Kasumi-1 (cell line): ENCODE results near the gene FBXO31.

Experiments
- DNase-seq, 2 experiments: peaks; one replicate each; lab custom pipeline; 2025; lab: John Stamatoyannopoulos, UW

The FBXO31 gene

GRCh38 chr16:87309620-87310525, 73.7 kb downstream of the FBXO31 start:
- DNase-seq, result no peak

DNA sequence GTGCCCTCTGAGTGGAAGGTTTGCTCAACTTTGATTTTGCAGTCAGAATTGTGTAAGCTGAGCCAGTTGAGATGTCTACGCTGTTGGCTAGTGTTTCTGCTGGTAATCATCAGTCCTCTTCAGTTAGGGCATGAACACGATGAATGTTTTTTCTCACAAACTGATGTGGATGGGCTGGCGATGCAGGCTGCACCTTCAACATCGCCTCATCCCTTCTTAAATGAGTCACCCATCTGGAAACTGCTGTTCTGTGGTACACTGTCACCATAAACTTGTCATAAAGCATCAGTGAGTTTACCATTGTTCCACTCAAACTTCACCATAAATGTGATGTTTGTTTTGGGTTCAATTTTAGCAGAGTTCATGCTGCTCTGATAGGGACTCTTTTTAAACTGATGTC, 74.8 kb downstream of the FBXO31 start:
- DNase-seq, result no peak

DNA sequence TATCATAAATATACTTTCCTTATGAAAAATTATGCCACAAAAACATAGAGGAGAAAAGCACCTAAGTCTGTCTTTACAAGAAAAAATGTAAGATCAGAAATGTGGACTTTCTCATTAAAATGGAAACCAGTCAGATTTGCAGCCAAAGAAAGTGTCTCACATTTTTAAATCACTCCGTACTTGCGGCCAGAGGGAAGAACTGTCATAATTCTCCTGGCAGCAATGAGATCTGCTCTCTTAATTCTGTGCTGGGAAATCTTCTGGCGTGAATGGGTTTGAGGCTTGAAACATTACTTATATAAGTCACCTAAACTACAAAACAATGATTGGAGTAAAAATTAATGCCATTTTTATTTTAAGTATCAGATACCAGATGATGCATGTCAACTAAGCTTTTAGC, 77.1 kb downstream of the FBXO31 start:
- DNase-seq, result no peak

GRCh38 chr16:87305505-87306391, 77.8 kb downstream of the FBXO31 start:
- DNase-seq, result no peak

- peak; percentile 76 to 84 for DNase-seq
Observed at GRCh38 chr16:87304951-87305350, 78.6 kb downstream of the FBXO31 start.

GRCh38 chr16:87303962-87304521, 79.5 kb downstream of the FBXO31 start:
- no peak for DNase-seq

- DNase-seq, result peak; percentile 93
Observed at GRCh38 chr16:87303431-87303930, 80.1 kb downstream of the FBXO31 start.

- DNase-seq, result no peak
Observed at GRCh38 chr16:87298857-87299465, 84.6 kb downstream of the FBXO31 start.

GRCh38 chr16:87297918-87298631, 85.5 kb downstream of the FBXO31 start:
- DNase-seq, result peak; percentile 51 to 54

GRCh38 chr16:87297407-87297806, 86.2 kb downstream of the FBXO31 start:
- no peak for DNase-seq

- DNase-seq, result no peak
Observed at GRCh38 chr16:87295661-87296531, 87.7 kb downstream of the FBXO31 start.

DNA sequence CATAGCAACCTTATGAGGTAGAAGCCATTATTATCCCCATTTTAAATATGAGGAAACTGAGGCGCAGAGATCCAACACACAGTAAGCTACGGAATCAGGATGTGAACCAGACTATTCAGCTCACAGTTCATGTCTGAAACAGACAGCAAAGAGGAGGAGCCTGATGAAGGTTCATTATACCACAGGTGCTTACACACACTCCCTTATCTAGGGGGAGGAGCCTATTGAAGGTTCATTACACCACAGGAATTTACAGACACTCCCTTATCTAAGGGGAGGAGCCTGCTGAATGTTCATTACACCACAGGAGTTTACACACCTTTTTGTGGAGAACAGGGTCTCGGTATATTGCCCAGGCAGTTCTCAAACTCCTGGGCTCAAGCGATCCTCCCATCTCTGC, 88.3 kb downstream of the FBXO31 start:
- DNase-seq, result peak in 1 of 2 experiments; percentile 20

DNA sequence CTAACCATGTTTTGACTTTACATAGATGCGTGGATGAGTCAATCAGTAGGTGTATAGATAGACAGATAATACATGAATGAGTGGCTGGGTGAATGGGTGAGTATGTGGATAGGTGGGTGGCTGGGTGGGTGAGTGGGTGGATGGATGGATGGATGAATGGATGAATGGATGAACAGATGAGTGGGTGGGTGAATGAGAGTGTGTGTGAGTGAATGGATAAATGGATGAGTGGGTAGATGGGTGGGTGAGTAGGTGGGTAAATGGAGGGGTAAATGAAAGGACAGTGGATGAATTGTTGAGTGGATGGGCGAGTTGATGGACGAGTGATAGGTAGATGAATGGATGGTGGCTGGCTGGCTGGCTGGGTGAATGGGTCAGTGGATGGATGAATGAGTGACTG, 89.6 kb downstream of the FBXO31 start:
- no peak for DNase-seq

DNA sequence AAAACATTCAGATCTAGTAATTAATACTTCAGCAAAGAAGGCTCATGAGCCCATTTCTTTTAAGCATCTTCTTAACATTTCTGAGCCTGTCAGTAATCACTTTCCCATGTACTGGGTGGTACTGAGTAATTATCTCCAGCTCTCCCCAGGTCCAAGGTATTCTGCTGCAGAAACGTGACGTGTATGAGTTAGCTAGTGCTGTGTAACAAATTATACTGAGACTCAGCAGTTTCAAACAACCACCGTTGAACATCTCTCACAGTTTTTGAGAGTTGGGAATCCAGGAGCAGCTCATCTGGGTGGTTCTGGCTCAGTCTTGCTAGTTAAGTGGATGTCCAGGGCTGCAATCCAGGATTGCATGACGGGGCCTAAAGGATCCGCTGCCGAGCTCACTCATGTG, 91.6 kb downstream of the FBXO31 start:
- DNase-seq, result no peak

DNA sequence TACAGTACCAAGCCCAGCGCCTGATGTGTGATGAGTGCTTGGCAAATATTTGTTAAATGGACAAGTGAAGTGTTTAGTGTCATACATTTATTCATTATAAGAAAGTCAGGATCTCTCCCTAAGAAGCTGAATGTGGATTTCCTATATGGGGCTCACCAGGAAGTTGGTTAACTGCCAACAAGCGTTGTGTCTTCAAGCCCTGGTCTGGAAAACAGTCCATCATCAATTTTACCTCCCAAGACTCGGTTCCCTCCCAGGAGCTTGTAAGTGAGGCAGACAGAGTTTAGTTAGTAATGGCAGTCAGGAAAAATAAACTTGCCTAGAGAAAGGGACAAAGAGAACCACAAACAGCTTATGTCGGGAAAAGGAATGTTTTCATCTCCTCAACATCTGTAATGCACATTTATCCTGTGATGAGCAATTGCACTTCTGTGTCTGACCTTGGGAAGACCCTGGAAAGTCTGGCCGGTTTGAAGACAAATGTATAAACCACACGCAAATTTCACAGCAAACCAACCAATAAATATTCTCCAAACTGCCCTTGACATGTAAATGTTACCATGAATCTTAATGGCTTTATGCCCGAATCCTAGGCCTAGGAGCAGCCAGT, 94.7 kb downstream of the FBXO31 start:
- DNase-seq, result no peak

DNA sequence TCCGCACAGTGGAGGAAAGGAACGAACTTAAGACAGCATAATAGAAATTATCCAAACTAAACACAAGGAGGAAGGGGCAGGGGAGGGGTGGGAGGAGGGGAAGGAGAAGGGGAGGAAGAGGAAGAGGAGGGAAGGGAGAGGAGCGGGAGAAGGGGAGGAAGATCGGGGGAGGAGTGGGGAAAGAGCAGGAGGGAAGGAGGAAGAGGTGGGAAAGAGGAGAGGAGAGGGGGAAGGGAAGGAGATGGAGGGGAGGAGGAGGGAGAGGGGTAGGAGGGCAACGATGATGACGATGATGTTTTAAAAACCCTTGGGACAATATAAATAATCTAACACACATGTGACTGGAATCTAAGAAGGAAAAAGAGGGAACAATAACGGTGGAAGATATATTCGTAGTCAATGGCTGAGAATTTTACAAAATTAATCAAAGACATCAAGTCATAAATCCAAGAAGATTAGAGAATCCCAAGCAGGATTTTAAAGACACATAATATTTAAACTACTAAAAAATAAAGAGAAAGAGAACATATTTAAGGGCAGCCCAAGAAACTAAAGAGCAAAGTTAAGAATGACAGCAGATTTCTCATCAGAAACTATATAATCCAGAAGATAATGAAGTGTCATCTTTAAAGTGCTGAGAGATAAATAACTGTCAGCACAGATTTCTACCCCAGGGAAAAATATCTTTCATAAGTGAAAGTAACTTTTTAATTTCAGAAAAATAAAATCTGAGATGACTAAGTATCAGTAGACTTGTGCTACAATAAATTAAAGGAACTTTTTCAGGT, 96.5 kb downstream of the FBXO31 start:
- no peak for DNase-seq

DNA sequence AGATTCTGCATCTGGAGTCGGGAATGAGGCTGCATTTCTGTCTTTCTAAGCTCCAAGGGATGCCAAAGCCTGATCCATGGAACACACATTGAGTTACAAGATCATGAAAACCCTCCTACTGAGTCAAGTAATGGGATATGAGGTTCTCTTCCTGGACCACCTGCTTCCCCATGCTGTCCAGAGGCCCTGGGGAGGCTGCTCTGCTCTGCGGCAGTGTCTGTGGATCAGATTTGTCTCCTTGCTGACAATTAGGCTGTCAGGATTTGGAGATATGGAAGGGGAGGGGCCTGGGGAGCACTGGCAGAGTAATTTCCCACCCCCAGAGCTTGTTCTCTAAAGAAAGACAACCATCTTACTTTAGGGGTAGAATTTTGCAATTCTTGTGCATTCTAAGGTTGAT, 99.4 kb downstream of the FBXO31 start:
- no peak for DNase-seq

- DNase-seq, result no peak
Observed at GRCh38 chr16:87279094-87279658, 104.4 kb downstream of the FBXO31 start.
